GM12874 (cell line): ENCODE data around the gene STARD5.

Experiments used
- CTCF ChIP-seq: IDR thresholded peaks from 2 replicates; pipeline ENCODE4 v1.5.1; 2011; ENCODE audit warnings: low read depth, mild to moderate bottlenecking, control low read depth, low read length, moderate library complexity; ENCODE audit not compliant: insufficient read depth

Gene STARD5

DNA sequence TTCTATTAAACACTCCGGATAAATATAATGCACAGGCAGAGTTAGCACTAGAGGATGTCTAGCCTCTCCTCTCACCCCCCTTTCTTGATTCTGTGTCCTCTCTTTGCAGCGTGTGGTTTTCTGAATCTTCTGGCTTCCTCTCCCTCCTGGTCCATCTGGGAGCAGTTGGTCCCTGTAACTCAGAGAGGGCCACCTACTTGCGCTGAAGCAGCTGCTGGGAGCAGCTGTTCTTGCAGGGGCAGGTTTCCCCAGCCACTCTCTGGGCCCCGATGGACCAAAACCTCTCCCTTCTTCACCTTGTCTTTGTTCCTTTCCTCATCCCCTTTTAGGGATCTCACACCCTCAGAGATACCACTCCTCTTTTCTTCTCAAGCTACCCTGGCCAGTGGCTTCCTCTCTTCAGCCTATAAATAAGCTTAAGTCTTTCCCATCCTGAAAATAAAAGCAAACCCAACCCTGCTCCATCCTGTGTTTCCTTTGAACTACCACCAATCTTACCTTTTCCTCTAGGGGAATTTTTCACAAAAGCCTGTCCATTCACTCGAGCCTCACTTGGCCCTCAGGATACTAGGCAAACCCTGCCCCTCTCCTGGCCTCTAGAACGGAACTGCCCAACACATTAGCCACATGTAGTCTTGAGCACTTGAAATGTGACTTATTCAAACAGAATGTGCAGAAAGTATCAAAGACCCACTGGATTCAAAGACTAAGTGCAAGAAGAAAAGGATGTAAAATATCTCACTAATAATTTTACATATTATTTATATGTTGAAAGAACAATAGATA is 59.7 kb downstream of the STARD5 start:
- no peak for TF ChIP-seq CTCF

DNA sequence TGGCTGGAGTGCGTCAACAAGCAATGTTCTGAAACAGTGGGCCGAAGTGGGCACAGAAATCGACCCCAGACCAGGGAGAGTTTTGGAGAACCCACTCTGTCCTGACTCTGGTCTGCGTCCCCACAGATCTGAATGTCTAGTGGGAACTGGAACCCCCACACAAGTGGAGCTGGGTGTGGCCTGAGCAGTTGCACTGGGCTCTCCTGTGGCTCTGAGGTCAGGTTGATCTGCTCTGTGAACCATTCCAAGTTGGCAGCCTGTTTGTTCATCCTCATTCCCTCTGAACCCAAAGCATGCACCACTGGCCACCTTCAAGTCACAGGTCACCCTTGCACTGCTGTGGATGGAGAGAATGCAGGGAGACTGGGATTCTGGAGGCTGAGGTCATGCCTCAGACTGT is 60.5 kb downstream of the STARD5 start:
- no peak for TF ChIP-seq CTCF

DNA sequence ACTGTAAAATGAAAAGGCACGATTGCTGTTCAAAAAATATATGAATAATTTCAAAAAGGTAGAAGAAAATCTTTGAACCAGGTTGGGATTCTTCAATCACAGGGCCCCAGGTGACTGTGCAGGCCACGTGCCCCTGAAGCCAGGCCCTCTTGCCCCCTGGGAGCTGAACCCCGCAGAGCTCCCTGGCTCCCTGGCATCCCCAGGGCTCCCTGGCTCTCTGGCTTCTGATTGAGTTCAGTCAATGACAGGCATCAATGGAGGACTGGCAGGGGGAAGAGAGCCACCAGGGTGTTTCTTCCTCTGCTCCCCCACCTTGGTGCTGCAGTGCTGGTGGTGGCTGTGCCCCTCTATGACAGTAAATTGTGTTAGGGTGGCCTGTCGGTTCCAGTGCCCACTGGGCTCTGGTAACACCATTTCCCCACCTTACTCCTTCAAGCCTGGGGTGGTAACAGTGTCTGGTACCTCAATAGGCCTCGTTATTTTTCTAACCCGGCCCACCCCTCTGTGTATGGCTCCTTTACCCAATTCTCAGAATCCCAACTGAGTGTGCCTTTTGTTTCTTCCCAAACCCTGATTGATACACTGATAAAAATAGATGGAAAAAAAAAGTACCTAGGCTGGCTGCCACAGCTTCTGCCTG is 62.6 kb downstream of the STARD5 start:
- no peak for TF ChIP-seq CTCF

DNA sequence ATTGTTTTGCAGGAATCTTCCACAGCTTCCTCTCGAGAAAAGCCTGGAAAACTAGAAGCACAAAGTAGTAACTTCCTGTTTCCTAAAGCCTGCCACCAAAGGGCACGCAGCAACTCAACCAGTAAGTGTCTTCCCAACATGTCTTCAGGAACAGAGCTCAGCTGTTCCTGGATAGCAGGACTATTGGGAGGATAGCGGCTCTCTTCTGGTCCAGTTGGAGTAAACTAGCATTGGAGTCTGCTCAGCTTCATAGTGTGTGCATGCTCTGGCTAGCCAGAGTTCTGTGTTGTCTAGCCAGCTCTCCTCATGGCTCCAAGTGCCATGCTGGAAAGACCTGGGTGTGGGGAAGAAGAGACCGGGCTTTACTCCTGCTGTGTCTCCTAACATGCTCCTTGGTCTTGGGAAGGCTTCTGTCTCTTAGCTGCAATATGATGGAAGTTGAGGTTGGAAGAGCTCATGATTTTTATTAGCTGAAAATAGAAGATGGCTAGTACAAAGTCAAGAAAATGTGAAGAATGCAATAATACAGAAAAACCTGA is 64.1 kb downstream of the STARD5 start:
- no peak for TF ChIP-seq CTCF
